Fibroblast of peridontal ligament (primary cell): ENCODE measurements around the gene HINT1.

Source experiments
- DNase-seq: peaks from one replicate; pipeline ENCODE4 v3.0.0-alpha.2; 2010; ENCODE audit errors: extremely low read depth

The HINT1 gene

GRCh38 chr5:131109540-131110255 is 55.4 kb downstream of the HINT1 start:
- DNase-seq = peak; percentile 69
